Ramos (cell line): ENCODE data around the gene PTPN23.

Source experiments
- in situ Hi-C: fragments of 300-500 bp; cut with MboI; formaldehyde crosslinking; loops from one replicate; pipeline ENCODE4 v1.14.3; 2022; ENCODE audit warnings: low sequenced_read_pairs; ENCODE audit not compliant: unreplicated experiment

Gene PTPN23

GRCh38 chr3:47404955-47405790 lies 24.4 kb downstream of the PTPN23 start:
- in situ Hi-C loops: no loop called here

DNA sequence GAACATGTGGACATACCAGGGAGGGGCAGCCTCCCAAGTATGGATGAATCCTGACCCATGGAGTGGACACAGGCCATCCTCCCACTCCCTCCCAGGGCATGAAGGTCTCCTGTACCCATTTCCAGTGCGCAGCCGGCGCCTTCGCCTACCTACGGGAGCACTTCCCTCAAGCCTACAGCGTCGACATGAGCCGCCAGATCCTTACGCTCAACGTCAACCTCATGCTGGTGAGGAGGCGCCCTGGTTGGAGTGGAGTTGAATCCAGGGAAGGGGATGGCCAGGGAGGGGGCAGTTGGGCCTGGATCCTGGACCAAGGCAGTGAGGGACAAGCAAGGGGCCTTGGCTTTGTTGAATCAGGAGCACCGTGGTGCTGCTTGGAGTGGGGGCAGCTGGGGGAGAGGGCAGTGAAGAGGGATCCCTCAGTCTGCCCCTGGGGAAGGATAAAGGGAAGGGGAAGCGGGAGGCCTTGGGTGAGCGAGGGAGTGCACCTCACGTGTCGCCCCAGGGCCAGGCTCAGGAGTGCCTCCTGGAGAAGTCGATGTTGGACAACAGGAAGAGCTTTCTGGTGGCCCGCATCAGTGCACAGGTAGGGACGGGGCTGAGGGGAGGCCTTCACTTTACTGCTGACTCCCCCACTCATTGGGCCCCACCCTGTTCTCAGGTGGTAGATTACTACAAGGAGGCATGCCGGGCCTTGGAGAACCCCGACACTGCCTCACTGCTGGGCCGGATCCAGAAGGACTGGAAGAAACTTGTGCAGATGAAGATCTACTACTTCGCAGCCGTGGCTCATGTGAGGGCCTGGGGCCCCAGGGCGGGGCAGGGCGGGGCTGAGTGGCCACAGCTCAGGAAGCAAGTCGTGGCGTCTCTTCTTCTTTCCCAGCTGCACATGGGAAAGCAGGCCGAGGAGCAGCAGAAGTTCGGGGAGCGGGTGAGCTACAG lies 25.3 kb downstream of the PTPN23 start:
- in situ Hi-C loops: no loop called here

DNA sequence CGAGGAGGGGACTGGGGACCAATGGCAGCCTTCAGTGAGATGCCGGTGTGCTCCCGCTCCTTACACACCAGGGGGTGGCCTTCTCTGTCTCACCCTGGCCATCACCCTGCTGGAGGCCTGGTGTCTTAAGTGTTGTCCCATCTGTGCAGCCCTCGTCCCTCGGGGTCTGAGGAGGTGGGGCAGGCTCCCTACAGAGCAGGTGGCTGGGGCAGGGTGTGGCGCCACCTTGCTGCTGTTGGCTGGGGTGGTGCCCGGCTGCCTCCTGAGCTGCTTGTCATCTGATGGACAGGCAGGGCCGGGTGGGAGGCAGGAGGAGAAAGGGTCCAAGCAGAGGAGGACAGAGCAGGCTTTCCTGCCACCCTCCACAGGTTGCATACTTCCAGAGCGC lies 25.9 kb downstream of the PTPN23 start:
- in situ Hi-C loops: no loop called here

DNA sequence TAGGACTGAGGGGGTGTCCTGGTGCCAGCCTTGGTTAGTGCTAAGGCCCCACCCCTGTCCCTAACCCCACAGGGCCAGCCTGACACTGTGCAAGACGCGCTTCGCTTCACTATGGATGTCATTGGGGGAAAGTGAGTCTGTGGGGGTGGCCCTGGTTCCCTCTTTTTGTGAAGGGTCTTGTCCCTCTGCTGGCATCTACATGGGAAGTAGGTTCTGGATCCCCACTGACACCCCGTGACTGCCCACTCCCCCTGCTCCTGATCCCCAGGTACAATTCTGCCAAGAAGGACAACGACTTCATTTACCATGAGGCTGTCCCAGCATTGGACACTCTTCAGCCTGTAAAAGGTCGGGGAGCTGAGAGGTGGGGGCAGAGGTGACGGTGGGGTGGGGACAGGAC lies 26.4 kb downstream of the PTPN23 start:
- in situ Hi-C loops: no loop called here

- in situ Hi-C loops: no loop called here
Measured at GRCh38 chr3:47407896-47408838, 27.3 kb downstream of the PTPN23 start.

DNA sequence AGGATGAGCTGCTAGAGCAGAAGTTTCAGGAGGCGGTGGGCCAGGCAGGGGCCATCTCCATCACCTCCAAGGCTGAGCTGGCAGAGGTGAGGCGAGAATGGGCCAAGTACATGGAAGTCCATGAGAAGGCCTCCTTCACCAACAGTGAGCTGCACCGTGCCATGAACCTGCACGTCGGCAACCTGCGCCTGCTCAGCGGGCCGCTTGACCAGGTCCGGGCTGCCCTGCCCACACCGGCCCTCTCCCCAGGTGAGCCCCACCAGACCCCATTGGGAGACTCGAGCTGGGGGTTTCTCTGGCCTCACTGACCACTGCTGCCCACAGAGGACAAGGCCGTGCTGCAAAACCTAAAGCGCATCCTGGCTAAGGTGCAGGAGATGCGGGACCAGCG lies 28.0 kb downstream of the PTPN23 start:
- in situ Hi-C loops: no loop called here

GRCh38 chr3:47409284-47409683 lies 28.5 kb downstream of the PTPN23 start:
- in situ Hi-C loops: no loop called here

DNA sequence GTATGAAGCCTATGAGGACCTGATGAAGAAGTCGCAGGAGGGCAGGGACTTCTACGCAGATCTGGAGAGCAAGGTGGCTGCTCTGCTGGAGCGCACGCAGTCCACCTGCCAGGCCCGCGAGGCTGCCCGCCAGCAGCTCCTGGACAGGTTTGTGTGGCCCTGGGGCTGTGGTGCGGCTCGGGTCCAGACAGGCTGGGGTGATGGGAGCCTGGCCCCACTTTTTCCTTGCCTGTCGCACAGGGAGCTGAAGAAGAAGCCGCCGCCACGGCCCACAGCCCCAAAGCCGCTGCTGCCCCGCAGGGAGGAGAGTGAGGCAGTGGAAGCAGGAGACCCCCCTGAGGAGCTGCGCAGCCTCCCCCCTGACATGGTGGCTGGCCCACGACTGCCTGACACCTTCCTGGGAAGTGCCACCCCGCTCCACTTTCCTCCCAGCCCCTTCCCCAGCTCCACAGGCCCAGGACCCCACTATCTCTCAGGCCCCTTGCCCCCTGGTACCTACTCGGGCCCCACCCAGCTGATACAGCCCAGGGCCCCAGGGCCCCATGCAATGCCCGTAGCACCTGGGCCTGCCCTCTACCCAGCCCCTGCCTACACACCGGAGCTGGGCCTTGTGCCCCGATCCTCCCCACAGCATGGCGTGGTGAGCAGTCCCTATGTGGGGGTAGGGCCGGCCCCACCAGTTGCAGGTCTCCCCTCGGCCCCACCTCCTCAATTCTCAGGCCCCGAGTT lies 29.0 kb downstream of the PTPN23 start:
- in situ Hi-C loops: no loop called here

DNA sequence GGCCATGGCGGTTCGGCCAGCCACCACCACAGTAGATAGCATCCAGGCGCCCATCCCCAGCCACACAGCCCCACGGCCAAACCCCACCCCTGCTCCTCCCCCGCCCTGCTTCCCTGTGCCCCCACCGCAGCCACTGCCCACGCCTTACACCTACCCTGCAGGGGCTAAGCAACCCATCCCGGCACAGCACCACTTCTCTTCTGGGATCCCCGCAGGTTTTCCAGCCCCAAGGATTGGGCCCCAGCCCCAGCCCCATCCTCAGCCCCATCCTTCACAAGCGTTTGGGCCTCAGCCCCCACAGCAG lies 29.5 kb downstream of the PTPN23 start:
- in situ Hi-C loops: no loop called here

DNA sequence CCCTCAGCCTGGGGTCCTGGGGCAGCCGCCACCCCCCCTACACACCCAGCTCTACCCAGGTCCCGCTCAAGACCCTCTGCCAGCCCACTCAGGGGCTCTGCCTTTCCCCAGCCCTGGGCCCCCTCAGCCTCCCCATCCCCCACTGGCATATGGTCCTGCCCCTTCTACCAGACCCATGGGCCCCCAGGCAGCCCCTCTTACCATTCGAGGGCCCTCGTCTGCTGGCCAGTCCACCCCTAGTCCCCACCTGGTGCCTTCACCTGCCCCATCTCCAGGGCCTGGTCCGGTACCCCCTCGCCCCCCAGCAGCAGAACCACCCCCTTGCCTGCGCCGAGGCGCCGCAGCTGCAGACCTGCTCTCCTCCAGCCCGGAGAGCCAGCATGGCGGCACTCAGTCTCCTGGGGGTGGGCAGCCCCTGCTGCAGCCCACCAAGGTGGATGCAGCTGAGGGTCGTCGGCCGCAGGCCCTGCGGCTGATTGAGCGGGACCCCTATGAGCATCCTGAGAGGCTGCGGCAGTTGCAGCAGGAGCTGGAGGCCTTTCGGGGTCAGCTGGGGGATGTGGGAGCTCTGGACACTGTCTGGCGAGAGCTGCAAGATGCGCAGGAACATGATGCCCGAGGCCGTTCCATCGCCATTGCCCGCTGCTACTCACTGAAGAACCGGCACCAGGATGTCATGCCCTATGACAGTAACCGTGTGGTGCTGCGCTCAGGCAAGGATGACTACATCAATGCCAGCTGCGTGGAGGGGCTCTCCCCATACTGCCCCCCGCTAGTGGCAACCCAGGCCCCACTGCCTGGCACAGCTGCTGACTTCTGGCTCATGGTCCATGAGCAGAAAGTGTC lies 30.2 kb downstream of the PTPN23 start:
- in situ Hi-C loops: no loop called here

DNA sequence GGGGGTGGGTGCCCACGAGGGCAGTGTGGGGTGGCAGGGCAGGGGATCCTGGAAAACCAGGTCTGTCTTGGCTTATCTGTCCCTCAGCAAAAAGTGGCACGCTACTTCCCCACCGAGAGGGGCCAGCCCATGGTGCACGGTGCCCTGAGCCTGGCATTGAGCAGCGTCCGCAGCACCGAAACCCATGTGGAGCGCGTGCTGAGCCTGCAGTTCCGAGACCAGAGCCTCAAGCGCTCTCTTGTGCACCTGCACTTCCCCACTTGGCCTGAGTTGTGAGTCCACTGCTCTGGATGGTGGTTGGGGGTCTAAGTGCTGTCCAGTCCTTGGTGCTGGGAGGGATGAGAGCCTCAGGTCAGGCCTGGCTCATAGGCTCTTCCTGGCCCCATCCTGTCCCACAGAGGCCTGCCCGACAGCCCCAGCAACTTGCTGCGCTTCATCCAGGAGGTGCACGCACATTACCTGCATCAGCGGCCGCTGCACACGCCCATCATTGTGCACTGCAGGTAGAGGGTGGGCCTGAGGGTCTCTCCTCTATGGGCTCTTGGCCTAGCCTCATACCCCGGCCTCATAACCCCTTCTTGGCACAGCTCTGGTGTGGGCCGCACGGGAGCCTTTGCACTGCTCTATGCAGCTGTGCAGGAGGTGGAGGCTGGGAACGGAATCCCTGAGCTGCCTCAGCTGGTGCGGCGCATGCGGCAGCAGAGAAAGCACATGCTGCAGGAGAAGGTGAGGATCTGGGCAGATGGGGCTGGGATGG lies 31.1 kb downstream of the PTPN23 start:
- in situ Hi-C loops: no loop called here

DNA sequence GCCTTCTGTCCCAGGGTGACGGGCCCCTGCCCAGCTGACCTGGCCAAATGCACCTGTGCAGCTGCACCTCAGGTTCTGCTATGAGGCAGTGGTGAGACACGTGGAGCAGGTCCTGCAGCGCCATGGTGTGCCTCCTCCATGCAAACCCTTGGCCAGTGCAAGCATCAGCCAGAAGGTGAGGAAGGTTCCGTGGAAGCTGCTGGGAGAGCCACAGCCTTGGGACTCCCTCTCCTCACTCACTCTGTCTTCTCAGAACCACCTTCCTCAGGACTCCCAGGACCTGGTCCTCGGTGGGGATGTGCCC lies 31.6 kb downstream of the PTPN23 start:
- in situ Hi-C loops: no loop called here

DNA sequence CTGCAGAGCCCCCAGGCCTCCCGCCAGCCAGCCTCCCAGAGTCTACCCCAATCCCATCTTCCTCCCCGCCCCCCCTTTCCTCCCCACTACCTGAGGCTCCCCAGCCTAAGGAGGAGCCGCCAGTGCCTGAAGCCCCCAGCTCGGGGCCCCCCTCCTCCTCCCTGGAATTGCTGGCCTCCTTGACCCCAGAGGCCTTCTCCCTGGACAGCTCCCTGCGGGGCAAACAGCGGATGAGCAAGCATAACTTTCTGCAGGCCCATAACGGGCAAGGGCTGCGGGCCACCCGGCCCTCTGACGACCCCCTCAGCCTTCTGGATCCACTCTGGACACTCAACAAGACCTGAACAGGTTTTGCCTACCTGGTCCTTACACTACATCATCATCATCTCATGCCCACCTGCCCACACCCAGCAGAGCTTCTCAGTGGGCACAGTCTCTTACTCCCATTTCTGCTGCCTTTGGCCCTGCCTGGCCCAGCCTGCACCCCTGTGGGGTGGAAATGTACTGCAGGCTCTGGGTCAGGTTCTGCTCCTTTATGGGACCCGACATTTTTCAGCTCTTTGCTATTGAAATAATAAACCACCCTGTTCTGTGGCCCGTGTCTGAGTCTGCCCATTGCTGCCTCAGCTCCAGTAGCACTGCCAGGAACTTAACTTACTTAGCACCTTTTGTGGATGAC lies 32.2 kb downstream of the PTPN23 start:
- in situ Hi-C loops: no loop called here

DNA sequence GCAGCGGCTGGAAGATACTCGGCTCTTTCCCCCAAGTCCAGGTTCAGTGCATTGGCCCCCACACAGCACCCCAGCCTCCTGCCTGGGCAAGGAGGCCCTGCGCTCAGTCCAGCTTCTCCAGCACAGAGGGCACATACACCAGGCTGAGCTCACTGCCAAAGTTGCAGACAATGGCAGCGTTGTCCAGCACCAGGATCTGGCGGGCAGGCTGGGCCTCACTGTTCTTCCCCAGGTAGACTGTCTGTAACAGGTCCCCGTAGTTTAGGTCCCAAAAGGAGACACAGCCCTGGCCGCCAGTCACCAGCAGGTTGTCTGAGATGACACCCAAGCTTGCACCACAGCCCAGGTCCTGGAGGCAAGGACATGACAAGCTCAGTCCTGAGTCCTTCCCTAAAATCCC lies 32.9 kb downstream of the PTPN23 start:
- in situ Hi-C loops: no loop called here

- in situ Hi-C loops: no loop called here
Measured at GRCh38 chr3:47414161-47414564, 33.3 kb downstream of the PTPN23 start.

DNA sequence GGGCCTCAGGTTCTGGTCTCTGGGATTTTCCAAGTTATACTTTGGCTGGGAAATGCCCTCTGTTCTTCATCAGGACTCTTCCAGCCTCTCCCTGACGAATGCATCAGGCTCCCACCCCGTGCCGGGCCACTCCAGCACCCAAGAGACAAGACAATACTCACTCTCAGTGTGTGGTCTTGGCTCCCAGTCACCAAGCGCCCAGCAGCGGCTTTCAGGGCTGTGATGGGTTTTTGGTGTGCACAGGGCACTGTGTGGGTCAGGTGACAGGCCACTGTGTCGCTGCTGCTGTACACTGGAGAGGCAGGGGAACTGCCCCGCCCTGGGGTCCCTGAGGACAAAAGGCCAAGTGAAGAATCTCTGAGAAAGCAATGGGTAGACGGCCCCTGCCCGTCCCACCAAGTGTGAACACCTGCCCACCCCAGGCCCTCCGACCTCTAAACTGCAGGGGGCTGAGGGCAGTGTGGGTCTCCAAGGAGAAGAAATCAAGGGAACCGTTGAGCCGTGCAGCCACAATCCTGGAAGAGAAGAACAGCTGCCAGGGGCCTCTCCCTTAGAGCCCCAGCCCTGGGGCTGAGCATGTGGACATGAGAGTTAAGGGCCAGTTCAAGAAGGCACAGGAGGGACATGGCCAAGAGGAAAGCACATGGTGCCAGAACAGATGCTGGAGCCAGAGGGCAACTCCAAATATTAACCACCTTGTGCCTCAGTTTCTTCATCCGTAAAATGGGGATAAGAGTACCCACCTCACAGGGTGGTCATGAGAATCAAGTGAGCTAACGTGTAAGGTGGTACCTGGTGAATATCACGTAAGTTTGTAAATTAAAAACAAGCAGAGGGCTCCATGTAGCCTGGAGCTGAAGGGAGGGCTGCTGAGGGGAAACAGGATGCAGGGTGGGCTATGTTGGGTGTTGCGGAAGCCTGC lies 34.1 kb downstream of the PTPN23 start:
- in situ Hi-C loops: no loop called here

GRCh38 chr3:47416041-47416440 lies 35.2 kb downstream of the PTPN23 start:
- in situ Hi-C loops: no loop called here
